Measurements from ENCODE around the gene SPATS2.

Gene SPATS2

GRCh38 chr12:49521389-49521788 lies 154.1 kb downstream of the SPATS2 start:
- DNase-seq (ENCODE audit: extremely low spot score) = no peak
- POLR2A ChIA-PET = no interaction called here
- CTCF ChIA-PET = no interaction called here
- TF ChIP-seq ARNT (IDR thresholded peaks at IDR 0.05) = no peak

GRCh38 chr12:49524660-49525324 lies 157.5 kb downstream of the SPATS2 start:
- ChIA-PET CTCF (interaction anchor here (1.7 kb wide), 1 partner anchor 166 kb away, joined by 5 read pairs; no protein-coding TSS in a partner anchor), POLR2A (no interaction called here)
- TF ChIP-seq FOXA1 (IDR thresholded peaks at IDR 0.05) = no peak
- no peak for TF ChIP-seq TARDBP (IDR thresholded peaks at IDR 0.05)
- no peak for TF ChIP-seq FOXK2 (IDR thresholded peaks at IDR 0.05)
- TF ChIP-seq SUZ12 (IDR thresholded peaks at IDR 0.05) = no peak
- TF ChIP-seq BHLHE40 (IDR thresholded peaks at IDR 0.05; ENCODE audit: borderline replicate concordance) = no peak
- no peak for TF ChIP-seq ELF4 (IDR thresholded peaks at IDR 0.05)
- no peak for TF ChIP-seq LEF1 (IDR thresholded peaks at IDR 0.05; ENCODE audit: borderline replicate concordance)
- no peak for TF ChIP-seq FOXM1 (IDR thresholded peaks at IDR 0.05; ENCODE audit: borderline replicate concordance)
- TF ChIP-seq HDGF (IDR thresholded peaks at IDR 0.05; ENCODE audit: borderline replicate concordance) = no peak
- TF ChIP-seq PKNOX1 (IDR thresholded peaks at IDR 0.05) = no peak
- TF ChIP-seq CTBP1 (IDR thresholded peaks at IDR 0.05; ENCODE audit: borderline replicate concordance) = no peak
- TF ChIP-seq ZNF384 (IDR thresholded peaks at IDR 0.05) = no peak
- TF ChIP-seq L3MBTL2 (conservative IDR thresholded peaks at IDR 0.05) = no peak
- TF ChIP-seq NFRKB (IDR thresholded peaks at IDR 0.05) = no peak
- no peak for TF ChIP-seq SP1 (IDR thresholded peaks at IDR 0.05)
- no peak for TF ChIP-seq ARNT (IDR thresholded peaks at IDR 0.05)
- no peak for DNase-seq (ENCODE audit: extremely low spot score)

GRCh38 chr12:49525942-49526341 lies 158.7 kb downstream of the SPATS2 start:
- CTCF ChIA-PET = interaction anchor here (1.1 to 1.7 kb wide), 2 partner anchors 168 to 169 kb away, joined by 3 to 5 read pairs; no protein-coding TSS in a partner anchor
- POLR2A ChIA-PET = no interaction called here
- DNase-seq (ENCODE audit: extremely low spot score) = no peak
- TF ChIP-seq SUZ12 (IDR thresholded peaks at IDR 0.05) (no peak), ZNF384 (IDR thresholded peaks at IDR 0.05) (no peak), ARNT (IDR thresholded peaks at IDR 0.05) (no peak), ELF4 (IDR thresholded peaks at IDR 0.05) (no peak), PKNOX1 (IDR thresholded peaks at IDR 0.05) (no peak), L3MBTL2 (conservative IDR thresholded peaks at IDR 0.05) (no peak), SP1 (IDR thresholded peaks at IDR 0.05) (no peak), NFRKB (IDR thresholded peaks at IDR 0.05) (no peak), BHLHE40 (IDR thresholded peaks at IDR 0.05; ENCODE audit: borderline replicate concordance) (no peak), HDGF (IDR thresholded peaks at IDR 0.05; ENCODE audit: borderline replicate concordance) (no peak), FOXM1 (IDR thresholded peaks at IDR 0.05; ENCODE audit: borderline replicate concordance) (no peak), LEF1 (IDR thresholded peaks at IDR 0.05; ENCODE audit: borderline replicate concordance) (no peak), FOXK2 (IDR thresholded peaks at IDR 0.05) (no peak), TARDBP (IDR thresholded peaks at IDR 0.05) (no peak), FOXA1 (IDR thresholded peaks at IDR 0.05) (no peak), CTBP1 (IDR thresholded peaks at IDR 0.05; ENCODE audit: borderline replicate concordance) (no peak)

GRCh38 chr12:49527361-49528130 lies 160.3 kb downstream of the SPATS2 start:
- ChIA-PET POLR2A (interaction anchor here (1.1 to 1.2 kb wide), 2 partner anchors 11 to 161 kb away, joined by 3 to 5 read pairs; partner anchors contain the start of gene SPATS2), CTCF (interaction anchor here (0.5 kb wide), 1 partner anchor 111 kb away, joined by 3 read pairs; no protein-coding TSS in a partner anchor)
- no peak for TF ChIP-seq FOXK2 (IDR thresholded peaks at IDR 0.05)
- 0 out of 2 replicates have a peak, but pooled peaks have one; percentile 14 for TF ChIP-seq PKNOX1 (IDR thresholded peaks at IDR 0.05)
- DNase-seq (ENCODE audit: extremely low spot score) = no peak

GRCh38 chr12:49529414-49529813 lies 162.2 kb downstream of the SPATS2 start:
- CTCF ChIA-PET = no interaction called here
- POLR2A ChIA-PET = no interaction called here
- DNase-seq (ENCODE audit: extremely low spot score) = no peak
- TF ChIP-seq LEF1 (IDR thresholded peaks at IDR 0.05; ENCODE audit: borderline replicate concordance) = no peak
- TF ChIP-seq SUZ12 (IDR thresholded peaks at IDR 0.05) = no peak
- no peak for TF ChIP-seq SP1 (IDR thresholded peaks at IDR 0.05)
- TF ChIP-seq FOXM1 (IDR thresholded peaks at IDR 0.05; ENCODE audit: borderline replicate concordance) = no peak
- TF ChIP-seq HDGF (IDR thresholded peaks at IDR 0.05; ENCODE audit: borderline replicate concordance) = no peak
- TF ChIP-seq ZNF384 (IDR thresholded peaks at IDR 0.05) = no peak
- no peak for TF ChIP-seq CTBP1 (IDR thresholded peaks at IDR 0.05; ENCODE audit: borderline replicate concordance)
- TF ChIP-seq ELF4 (IDR thresholded peaks at IDR 0.05) = no peak
- no peak for TF ChIP-seq NFRKB (IDR thresholded peaks at IDR 0.05)
- TF ChIP-seq PKNOX1 (IDR thresholded peaks at IDR 0.05) = no peak
- TF ChIP-seq FOXA1 (IDR thresholded peaks at IDR 0.05) = no peak
- TF ChIP-seq L3MBTL2 (conservative IDR thresholded peaks at IDR 0.05) = no peak
- no peak for TF ChIP-seq FOXK2 (IDR thresholded peaks at IDR 0.05)
- TF ChIP-seq ARNT (IDR thresholded peaks at IDR 0.05) = no peak
- TF ChIP-seq BHLHE40 (IDR thresholded peaks at IDR 0.05; ENCODE audit: borderline replicate concordance) = no peak
- TF ChIP-seq TARDBP (IDR thresholded peaks at IDR 0.05) = no peak

Measured in HEK293T (cell line).